Right renal cortex interstitium (tissue), 3 donors: Measurements from ENCODE around the gene TCP10L. TPM values are rescaled to one million over a fixed set of nuclear protein-coding genes. Genes with fewer than 3 reads are reported as not detected.
"Not testable (repeated sequence)": the region's sequence is repeated elsewhere in the genome, so short reads cannot be mapped to it uniquely, and the experiment has no call there.

Experiments
- DNase-seq, 3 donors: peaks; one replicate each; pipeline ENCODE4 v3.0.0-alpha.2; 2013; ENCODE audit warnings: low read depth in 3 of 3, low spot score in 2 of 3
- polyA plus RNA-seq, 3 donors: library from polyadenylated mRNA; unstranded; fragments of 120-200 nt; gene quantifications; one replicate each; pipeline ENCODE4 v1.2.1, GENCODE V29; 2013; ENCODE audit not compliant: insufficient read length in 3 of 3

The TCP10L gene
- polyA plus RNA-seq, 3 donors = 1.2 to 1.9 (median 1.5) TPM

- DNase-seq = no peak
Observed at GRCh38 chr21:32587651-32588050, 2.3 kb upstream of the TCP10L start.

- DNase-seq = no peak
Observed at GRCh38 chr21:32587120-32587519, 1.8 kb upstream of the TCP10L start.

- no peak for DNase-seq
Observed at GRCh38 chr21:32585970-32586369, 647 bp upstream of the TCP10L start.

GRCh38 chr21:32584472-32584871, 851 bp downstream of the TCP10L start:
- DNase-seq = no peak

GRCh38 chr21:32581732-32582131, 3.6 kb downstream of the TCP10L start:
- no peak for DNase-seq

- DNase-seq = no peak
Observed at GRCh38 chr21:32580949-32581348, 4.4 kb downstream of the TCP10L start.

- no peak for DNase-seq
Observed at GRCh38 chr21:32578107-32578691, 7.1 kb downstream of the TCP10L start.

GRCh38 chr21:32576011-32576410, 9.3 kb downstream of the TCP10L start:
- DNase-seq = no peak

- DNase-seq = no peak
Observed at GRCh38 chr21:32574946-32575925, 10.1 kb downstream of the TCP10L start.

- no peak for DNase-seq
Observed at GRCh38 chr21:32572574-32573420, 12.5 kb downstream of the TCP10L start.

- DNase-seq = no peak
Observed at GRCh38 chr21:32570456-32570855, 14.9 kb downstream of the TCP10L start.

GRCh38 chr21:32569261-32570230, 15.8 kb downstream of the TCP10L start:
- peak; percentile 64 to 83 (median 74) for DNase-seq

GRCh38 chr21:32567626-32568025, 17.7 kb downstream of the TCP10L start:
- no peak for DNase-seq

GRCh38 chr21:32566741-32567389, 18.5 kb downstream of the TCP10L start:
- DNase-seq = no peak

- DNase-seq = no peak
Observed at GRCh38 chr21:32565856-32566465, 19.4 kb downstream of the TCP10L start.

- DNase-seq = no peak
Observed at GRCh38 chr21:32562915-32563314, 22.4 kb downstream of the TCP10L start.

GRCh38 chr21:32562426-32562825, 22.9 kb downstream of the TCP10L start:
- DNase-seq = no peak

- not testable (repeated sequence) for DNase-seq
Observed at GRCh38 chr21:32561476-32561875, 23.8 kb downstream of the TCP10L start.

- no peak for DNase-seq
Observed at GRCh38 chr21:32560896-32561295, 24.4 kb downstream of the TCP10L start.
